Stomach (tissue), 4 donors: ENCODE results near the gene BBC3.

ENCODE experiments used
- CTCF ChIP-seq, 7 experiments: fragments of 450-650 bp in 4 of 7; fragments of 200-600 bp in 3 of 7; sonication (generic) in 3 of 7; IDR thresholded peaks; one replicate each; pipeline ENCODE4 v1.5.1; 2016 to 2019; ENCODE audit warnings: antibody characterized with exemption in 7 of 7, control low read depth in 2 of 7, mild to moderate bottlenecking in 1 of 7
- POLR2A ChIP-seq, 4 donors: fragments of 450-650 bp; IDR thresholded peaks; one replicate each; pipeline ENCODE4 v1.6.1; 2016; ENCODE audit warnings: antibody characterized with exemption in 4 of 4, control low read depth in 2 of 4, mild to moderate bottlenecking in 1 of 4, moderate library complexity in 1 of 4
- POLR2AphosphoS5 ChIP-seq, 3 donors: sonication (generic); formaldehyde crosslinking; IDR thresholded peaks; one replicate each; pipeline ENCODE4 v1.6.1; 2016; ENCODE audit warnings: antibody characterized with exemption in 3 of 3

- no peak for TF ChIP-seq CTCF (IDR thresholded peaks at IDR 0.05)
- no peak for TF ChIP-seq POLR2AphosphoS5 (IDR thresholded peaks at IDR 0.05)
- no peak for TF ChIP-seq POLR2A (IDR thresholded peaks at IDR 0.05)
Measured at GRCh38 chr19:47195434-47195833, 35.6 kb downstream of the BBC3 start.
